ENCODE measurements around the gene CLNK.

- TF ChIP-seq ELF4 (IDR thresholded peaks at IDR 0.05) (no peak), SUZ12 (IDR thresholded peaks at IDR 0.05) (no peak), ARNT (IDR thresholded peaks at IDR 0.05) (no peak), L3MBTL2 (conservative IDR thresholded peaks at IDR 0.05) (no peak), TARDBP (IDR thresholded peaks at IDR 0.05) (no peak), FOXK2 (IDR thresholded peaks at IDR 0.05) (no peak), FOXA1 (IDR thresholded peaks at IDR 0.05) (no peak), SP1 (IDR thresholded peaks at IDR 0.05) (no peak), HDGF (IDR thresholded peaks at IDR 0.05; ENCODE audit: borderline replicate concordance) (no peak), BHLHE40 (IDR thresholded peaks at IDR 0.05; ENCODE audit: borderline replicate concordance) (no peak), CTBP1 (IDR thresholded peaks at IDR 0.05; ENCODE audit: borderline replicate concordance) (no peak), PKNOX1 (IDR thresholded peaks at IDR 0.05) (no peak)
Observed at GRCh38 chr4:10661047-10661446, 23.5 kb downstream of the CLNK start.
